Caco-2 (cell line): ENCODE results near the gene SLC37A1. TPM values are rescaled to one million over a fixed set of nuclear protein-coding genes. Genes with fewer than 3 reads are reported as not detected.

Experiments
- BruUV-seq: library from RNA; stranded (reverse); fragments of 400-500 nt; replicated peaks from 2 replicates; lab custom pipeline; 2021; lab: Mats Ljungman, UMichigan
- CTCF ChIA-PET: fragments of 300-600 bp; sonication (Branson Sonifier 250); formaldehyde crosslinking; loops from one replicate; lab custom pipeline; 2022; ENCODE audit warnings: antibody characterized with exemption; lab: Charles Lee
- POLR2A ChIA-PET: fragments of 300-600 bp; sonication (Branson Sonifier 250); formaldehyde crosslinking; loops from one replicate; lab custom pipeline; 2022; ENCODE audit warnings: antibody characterized with exemption; lab: Charles Lee
- DNase-seq, 2 experiments: peaks; one replicate each; pipeline versions ENCODE4 v3.0.0 to v3.0.0-alpha.2; 2020 to 2022
- H3K27me3 ChIP-seq: replicated peaks from 2 replicates; pipeline ENCODE4 v1.6.0; 2011; ENCODE audit warnings: low read length; ENCODE audit not compliant: control insufficient read depth, insufficient read depth
- H3K36me3 ChIP-seq: 2 replicates; pipeline ENCODE4 v1.5.1; 2011; ENCODE audit warnings: low read length; ENCODE audit not compliant: control insufficient read depth, insufficient read depth
- H3K4me1 ChIP-seq: fragments of 250-450 bp; sonication (Bioruptor Pico); 2 replicates; pipeline ENCODE4 v1.5.1; 2020; ENCODE audit warnings: mild to moderate bottlenecking
- H3K4me3 ChIP-seq: 2 replicates; pipeline ENCODE4 v1.5.1; 2011; ENCODE audit warnings: low read depth, mild to moderate bottlenecking, control low read depth, low read length
- H3K9me3 ChIP-seq: fragments of 250-450 bp; sonication (Bioruptor Pico); 2 replicates; pipeline ENCODE4 v1.5.1; 2020; ENCODE audit warnings: mild to moderate bottlenecking, moderate library complexity
- H3K27ac Mint-ChIP-seq: one replicate; pipeline ENCODE4 v1.8.0; 2022; ENCODE audit warnings: mixed read lengths; ENCODE audit not compliant: unreplicated experiment
- H3K27me3 Mint-ChIP-seq: one replicate; pipeline ENCODE4 v1.8.0; 2022; ENCODE audit warnings: mixed read lengths; ENCODE audit not compliant: insufficient read depth, unreplicated experiment
- H3K36me3 Mint-ChIP-seq: one replicate; pipeline ENCODE4 v1.8.0; 2022; ENCODE audit warnings: mild to moderate bottlenecking, mixed read lengths; ENCODE audit not compliant: insufficient read depth, unreplicated experiment
- H3K4me1 Mint-ChIP-seq: one replicate; pipeline ENCODE4 v1.8.0; 2022; ENCODE audit warnings: low read depth, mixed read lengths; ENCODE audit not compliant: unreplicated experiment
- H3K4me3 Mint-ChIP-seq: one replicate; pipeline ENCODE4 v1.8.0; 2022; ENCODE audit warnings: mild to moderate bottlenecking, moderate library complexity, mixed read lengths; ENCODE audit not compliant: unreplicated experiment
- H3K9me3 Mint-ChIP-seq: one replicate; pipeline ENCODE4 v1.8.0; 2022; ENCODE audit warnings: mixed read lengths; ENCODE audit not compliant: unreplicated experiment
- intact Hi-C: fragments of 100-400 bp; cut with micrococcal nuclease; formaldehyde crosslinking; loops from one replicate; pipeline ENCODE4 v1.10.0; 2022; ENCODE audit not compliant: unreplicated experiment
- total RNA-seq: library from RNA; stranded (reverse); gene quantifications from 2 replicates; pipeline ENCODE4 v1.2.3, GENCODE V29; 2022
- TF ChIP-seq, protein P1 (sequence below), 2 experiments: fragments of 200-600 bp in 1 of 2; IDR thresholded peaks; 1 replicate in 1 of 2; 2 replicates in 1 of 2; pipeline versions ENCODE4 v1.5.1 to v1.8.0; 2011 to 2022; ENCODE audit warnings: antibody characterized with exemption in 1 of 2, control low read depth in 1 of 2, inconsistent platforms in 1 of 2, low read depth in 1 of 2, low read length in 1 of 2, mild to moderate bottlenecking in 1 of 2, moderate library complexity in 1 of 2; ENCODE audit not compliant: insufficient read depth in 1 of 2, severe bottlenecking in 1 of 2, unreplicated experiment in 1 of 2

SLC37A1 gene
- total RNA-seq, 1 experiment from 2014 or later, result 9.8 TPM

GRCh38 chr21:42547906-42548365, 34.3 kb downstream of the SLC37A1 start:
- Histone ChIP-seq H3K36me3 (no peaks in the 10 kb centered on the region; the same call in 1 of the 2 replicates), H3K4me1 (peaks cover 7% of the 10 kb centered on the region; the same call in 1 of the 2 replicates), H3K4me3 (no peak overlapping the region), H3K9me3 (no peaks in the 10 kb centered on the region), H3K27me3 (no peaks in the 10 kb centered on the region)
- POLR2A ChIA-PET, result no interaction called here
- H3K9me3 Mint-ChIP-seq, result no peaks in the 10 kb centered on the region
- no peak overlapping the region for H3K27ac Mint-ChIP-seq
- no peak for DNase-seq
- BruUV-seq, result no TSS peak
- H3K36me3 Mint-ChIP-seq, result peaks cover 24% of the 10 kb centered on the region
- H3K4me1 Mint-ChIP-seq, result peaks cover 7% of the 10 kb centered on the region
- TF ChIP-seq, protein P1, sequence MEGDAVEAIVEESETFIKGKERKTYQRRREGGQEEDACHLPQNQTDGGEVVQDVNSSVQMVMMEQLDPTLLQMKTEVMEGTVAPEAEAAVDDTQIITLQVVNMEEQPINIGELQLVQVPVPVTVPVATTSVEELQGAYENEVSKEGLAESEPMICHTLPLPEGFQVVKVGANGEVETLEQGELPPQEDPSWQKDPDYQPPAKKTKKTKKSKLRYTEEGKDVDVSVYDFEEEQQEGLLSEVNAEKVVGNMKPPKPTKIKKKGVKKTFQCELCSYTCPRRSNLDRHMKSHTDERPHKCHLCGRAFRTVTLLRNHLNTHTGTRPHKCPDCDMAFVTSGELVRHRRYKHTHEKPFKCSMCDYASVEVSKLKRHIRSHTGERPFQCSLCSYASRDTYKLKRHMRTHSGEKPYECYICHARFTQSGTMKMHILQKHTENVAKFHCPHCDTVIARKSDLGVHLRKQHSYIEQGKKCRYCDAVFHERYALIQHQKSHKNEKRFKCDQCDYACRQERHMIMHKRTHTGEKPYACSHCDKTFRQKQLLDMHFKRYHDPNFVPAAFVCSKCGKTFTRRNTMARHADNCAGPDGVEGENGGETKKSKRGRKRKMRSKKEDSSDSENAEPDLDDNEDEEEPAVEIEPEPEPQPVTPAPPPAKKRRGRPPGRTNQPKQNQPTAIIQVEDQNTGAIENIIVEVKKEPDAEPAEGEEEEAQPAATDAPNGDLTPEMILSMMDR (IDR thresholded peaks at IDR 0.05; ENCODE audit: insufficient read depth in 1 of 2, low read depth in 1 of 2, low read length in 1 of 2, severe bottlenecking in 1 of 2, unreplicated experiment in 1 of 2), result no peak
- H3K27me3 Mint-ChIP-seq, result no peaks in the 10 kb centered on the region
- CTCF ChIA-PET, result no interaction called here
- intact Hi-C loops, result no loop called here
- H3K4me3 Mint-ChIP-seq, result no peak overlapping the region

DNA sequence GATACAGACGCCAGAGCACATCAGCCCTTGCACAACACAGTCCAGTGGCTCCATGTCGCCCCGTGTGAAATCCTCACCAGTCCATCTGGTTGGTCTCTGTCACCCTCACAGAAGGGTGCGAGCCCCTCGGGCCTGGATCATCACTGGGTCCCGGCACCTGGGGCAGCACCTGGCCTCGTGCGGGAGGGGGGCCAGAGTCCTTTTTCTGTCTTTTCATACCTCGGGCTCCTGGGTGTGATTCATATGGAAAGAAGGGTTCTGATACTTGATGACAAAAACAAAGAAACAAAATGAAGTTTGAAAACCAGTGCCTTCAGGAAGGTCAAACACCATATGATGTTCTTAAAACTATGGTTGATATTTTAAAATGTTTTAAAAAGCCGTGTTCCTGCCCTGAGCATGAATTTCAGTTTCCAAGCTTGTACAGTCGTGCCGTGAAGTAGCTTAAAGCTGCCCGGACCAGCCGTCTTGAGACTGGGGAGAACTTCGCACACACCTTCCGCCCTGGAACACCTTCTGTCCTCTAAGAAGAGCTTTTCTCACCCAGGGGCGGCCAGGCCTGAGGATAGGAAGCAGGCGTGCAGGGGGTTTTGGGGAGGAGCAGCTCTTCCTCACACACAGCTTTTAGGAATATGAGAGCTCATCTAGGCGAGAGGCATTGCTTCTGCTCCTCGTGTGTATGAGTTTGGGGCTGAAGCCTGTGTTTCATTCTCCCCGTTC, 35.2 kb downstream of the SLC37A1 start:
- H3K27me3 Mint-ChIP-seq, result no peaks in the 10 kb centered on the region
- TF ChIP-seq, protein P1 (IDR thresholded peaks at IDR 0.05; ENCODE audit: insufficient read depth in 1 of 2, low read depth in 1 of 2, low read length in 1 of 2, severe bottlenecking in 1 of 2, unreplicated experiment in 1 of 2), result no peak
- H3K27me3 ChIP-seq, result no peaks in the 10 kb centered on the region
- H3K4me3 Mint-ChIP-seq, result no peak overlapping the region
- H3K4me1 Mint-ChIP-seq, result peaks cover 7% of the 10 kb centered on the region
- no peaks in the 10 kb centered on the region for H3K9me3 ChIP-seq
- DNase-seq, result peak in 1 of 2 experiments; percentile 12
- H3K4me3 ChIP-seq, result no peak overlapping the region
- intact Hi-C loops, result no loop called here
- H3K27ac Mint-ChIP-seq, result no peak overlapping the region
- no peaks in the 10 kb centered on the region for H3K9me3 Mint-ChIP-seq
- no TSS peak for BruUV-seq
- H3K4me1 ChIP-seq, result peaks cover 7% of the 10 kb centered on the region; the same call in 1 of the 2 replicates
- no peaks in the 10 kb centered on the region; the same call in 1 of the 2 replicates for H3K36me3 ChIP-seq
- ChIA-PET POLR2A (no interaction called here), CTCF (no interaction called here)
- peaks cover 16% of the 10 kb centered on the region for H3K36me3 Mint-ChIP-seq

- POLR2A ChIA-PET, result no interaction called here
- H3K4me1 ChIP-seq, result peaks cover 7% of the 10 kb centered on the region; the same call in 1 of the 2 replicates
- H3K4me1 Mint-ChIP-seq, result peaks cover 7% of the 10 kb centered on the region
- no peaks in the 10 kb centered on the region for H3K9me3 ChIP-seq
- no peaks in the 10 kb centered on the region for H3K9me3 Mint-ChIP-seq
- no peaks in the 10 kb centered on the region for H3K36me3 ChIP-seq
- no peak overlapping the region for H3K4me3 Mint-ChIP-seq
- intact Hi-C loops, result no loop called here
- peak; percentile 22 to 24 for DNase-seq
- CTCF ChIA-PET, result no interaction called here
- peaks cover 13% of the 10 kb centered on the region for H3K36me3 Mint-ChIP-seq
- H3K27ac Mint-ChIP-seq, result no peak overlapping the region
- TF ChIP-seq, protein P1 (IDR thresholded peaks at IDR 0.05; ENCODE audit: insufficient read depth in 1 of 2, low read depth in 1 of 2, low read length in 1 of 2, severe bottlenecking in 1 of 2, unreplicated experiment in 1 of 2), result no peak
- no peak overlapping the region for H3K4me3 ChIP-seq
- no peaks in the 10 kb centered on the region for H3K27me3 Mint-ChIP-seq
- BruUV-seq, result no TSS peak
- H3K27me3 ChIP-seq, result no peaks in the 10 kb centered on the region
Measured at GRCh38 chr21:42550817-42551216, 37.2 kb downstream of the SLC37A1 start.
